Caco-2 (cell line): ENCODE results near the gene PXK. TPM values are rescaled to one million over a fixed set of nuclear protein-coding genes. Genes with fewer than 3 reads are reported as not detected.

ENCODE experiments used
- BruUV-seq: library from RNA; stranded (reverse); fragments of 400-500 nt; replicated peaks from 2 replicates; lab custom pipeline; 2021; lab: Mats Ljungman, UMichigan
- CTCF ChIA-PET: fragments of 300-600 bp; sonication (Branson Sonifier 250); formaldehyde crosslinking; loops from one replicate; lab custom pipeline; 2022; ENCODE audit warnings: antibody characterized with exemption; lab: Charles Lee
- POLR2A ChIA-PET: fragments of 300-600 bp; sonication (Branson Sonifier 250); formaldehyde crosslinking; loops from one replicate; lab custom pipeline; 2022; ENCODE audit warnings: antibody characterized with exemption; lab: Charles Lee
- DNase-seq, 2 experiments: peaks; one replicate each; pipeline versions ENCODE4 v3.0.0 to v3.0.0-alpha.2; 2020 to 2022
- H3K27me3 ChIP-seq: replicated peaks from 2 replicates; pipeline ENCODE4 v1.6.0; 2011; ENCODE audit warnings: low read length; ENCODE audit not compliant: control insufficient read depth, insufficient read depth
- H3K36me3 ChIP-seq: 2 replicates; pipeline ENCODE4 v1.5.1; 2011; ENCODE audit warnings: low read length; ENCODE audit not compliant: control insufficient read depth, insufficient read depth
- H3K4me1 ChIP-seq: fragments of 250-450 bp; sonication (Bioruptor Pico); 2 replicates; pipeline ENCODE4 v1.5.1; 2020; ENCODE audit warnings: mild to moderate bottlenecking
- H3K4me3 ChIP-seq: 2 replicates; pipeline ENCODE4 v1.5.1; 2011; ENCODE audit warnings: low read depth, mild to moderate bottlenecking, control low read depth, low read length
- H3K9me3 ChIP-seq: fragments of 250-450 bp; sonication (Bioruptor Pico); 2 replicates; pipeline ENCODE4 v1.5.1; 2020; ENCODE audit warnings: mild to moderate bottlenecking, moderate library complexity
- H3K27ac Mint-ChIP-seq: one replicate; pipeline ENCODE4 v1.8.0; 2022; ENCODE audit warnings: mixed read lengths; ENCODE audit not compliant: unreplicated experiment
- H3K27me3 Mint-ChIP-seq: one replicate; pipeline ENCODE4 v1.8.0; 2022; ENCODE audit warnings: mixed read lengths; ENCODE audit not compliant: insufficient read depth, unreplicated experiment
- H3K36me3 Mint-ChIP-seq: one replicate; pipeline ENCODE4 v1.8.0; 2022; ENCODE audit warnings: mild to moderate bottlenecking, mixed read lengths; ENCODE audit not compliant: insufficient read depth, unreplicated experiment
- H3K4me1 Mint-ChIP-seq: one replicate; pipeline ENCODE4 v1.8.0; 2022; ENCODE audit warnings: low read depth, mixed read lengths; ENCODE audit not compliant: unreplicated experiment
- H3K4me3 Mint-ChIP-seq: one replicate; pipeline ENCODE4 v1.8.0; 2022; ENCODE audit warnings: mild to moderate bottlenecking, moderate library complexity, mixed read lengths; ENCODE audit not compliant: unreplicated experiment
- H3K9me3 Mint-ChIP-seq: one replicate; pipeline ENCODE4 v1.8.0; 2022; ENCODE audit warnings: mixed read lengths; ENCODE audit not compliant: unreplicated experiment
- CTCF ChIP-seq, 2 experiments: fragments of 200-600 bp in 1 of 2; IDR thresholded peaks; 1 replicate in 1 of 2; 2 replicates in 1 of 2; pipeline versions ENCODE4 v1.5.1 to v1.8.0; 2011 to 2022; ENCODE audit warnings: antibody characterized with exemption in 1 of 2, control low read depth in 1 of 2, inconsistent platforms in 1 of 2, low read depth in 1 of 2, low read length in 1 of 2, mild to moderate bottlenecking in 1 of 2, moderate library complexity in 1 of 2; ENCODE audit not compliant: insufficient read depth in 1 of 2, severe bottlenecking in 1 of 2, unreplicated experiment in 1 of 2
- intact Hi-C: fragments of 100-400 bp; cut with micrococcal nuclease; formaldehyde crosslinking; loops from one replicate; pipeline ENCODE4 v1.10.0; 2022; ENCODE audit not compliant: unreplicated experiment
- total RNA-seq: library from RNA; stranded (reverse); gene quantifications from 2 replicates; pipeline ENCODE4 v1.2.3, GENCODE V29; 2022

The PXK gene
- total RNA-seq, 1 experiment from 2014 or later, result 9.1 TPM

GRCh38 chr3:58292866-58293265 is 39.8 kb upstream of the PXK start:
- H3K27me3 Mint-ChIP-seq, result no peaks in the 10 kb centered on the region
- H3K4me1 ChIP-seq, result no peaks in the 10 kb centered on the region
- no peaks in the 10 kb centered on the region for H3K36me3 Mint-ChIP-seq
- no peak for TF ChIP-seq CTCF (IDR thresholded peaks at IDR 0.05; ENCODE audit: insufficient read depth in 1 of 2, low read depth in 1 of 2, low read length in 1 of 2, severe bottlenecking in 1 of 2, unreplicated experiment in 1 of 2)
- CTCF ChIA-PET, result interaction anchor here (1.3 kb wide), 1 partner anchor 105 kb away, joined by 4 read pairs; no protein-coding TSS in a partner anchor
- H3K9me3 Mint-ChIP-seq, result no peaks in the 10 kb centered on the region
- no peak overlapping the region for H3K4me3 Mint-ChIP-seq
- POLR2A ChIA-PET, result no interaction called here
- H3K27me3 ChIP-seq, result no peaks in the 10 kb centered on the region
- H3K4me1 Mint-ChIP-seq, result no peaks in the 10 kb centered on the region
- H3K27ac Mint-ChIP-seq, result no peak overlapping the region
- no peaks in the 10 kb centered on the region for H3K9me3 ChIP-seq
- no peak overlapping the region for H3K4me3 ChIP-seq
- H3K36me3 ChIP-seq, result no peaks in the 10 kb centered on the region
- BruUV-seq, result no TSS peak
- intact Hi-C loops, result no loop called here
- no peak for DNase-seq

DNA sequence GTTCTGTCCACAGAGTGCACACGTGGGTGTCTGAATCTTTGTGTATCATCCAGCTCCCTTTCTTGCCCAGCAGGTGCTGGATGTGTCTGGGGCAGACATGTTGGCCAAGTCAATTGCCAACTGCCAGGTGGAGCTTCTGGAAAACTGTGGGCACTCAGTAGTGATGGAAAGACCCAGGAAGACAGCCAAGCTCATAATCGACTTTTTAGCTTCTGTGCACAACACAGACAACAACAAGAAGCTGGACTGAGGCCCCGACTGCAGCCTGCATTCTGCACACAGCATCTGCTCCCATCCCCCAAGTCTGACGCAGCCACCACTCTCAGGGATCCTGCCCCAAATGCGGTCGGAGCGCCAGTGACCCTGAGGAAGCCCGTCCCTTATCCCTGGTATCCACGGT is 39.2 kb upstream of the PXK start:
- intact Hi-C loops, result no loop called here
- Mint-ChIP-seq H3K27ac (no peak overlapping the region), H3K36me3 (no peaks in the 10 kb centered on the region), H3K9me3 (no peaks in the 10 kb centered on the region), H3K4me3 (no peak overlapping the region), H3K27me3 (no peaks in the 10 kb centered on the region), H3K4me1 (no peaks in the 10 kb centered on the region)
- no peaks in the 10 kb centered on the region for H3K27me3 ChIP-seq
- no peak overlapping the region for H3K4me3 ChIP-seq
- BruUV-seq, result no TSS peak
- H3K4me1 ChIP-seq, result no peaks in the 10 kb centered on the region
- no peak for DNase-seq
- H3K36me3 ChIP-seq, result no peaks in the 10 kb centered on the region
- ChIA-PET POLR2A (no interaction called here), CTCF (no interaction called here)
- H3K9me3 ChIP-seq, result no peaks in the 10 kb centered on the region
- TF ChIP-seq CTCF (IDR thresholded peaks at IDR 0.05; ENCODE audit: insufficient read depth in 1 of 2, low read depth in 1 of 2, low read length in 1 of 2, severe bottlenecking in 1 of 2, unreplicated experiment in 1 of 2), result no peak

DNA sequence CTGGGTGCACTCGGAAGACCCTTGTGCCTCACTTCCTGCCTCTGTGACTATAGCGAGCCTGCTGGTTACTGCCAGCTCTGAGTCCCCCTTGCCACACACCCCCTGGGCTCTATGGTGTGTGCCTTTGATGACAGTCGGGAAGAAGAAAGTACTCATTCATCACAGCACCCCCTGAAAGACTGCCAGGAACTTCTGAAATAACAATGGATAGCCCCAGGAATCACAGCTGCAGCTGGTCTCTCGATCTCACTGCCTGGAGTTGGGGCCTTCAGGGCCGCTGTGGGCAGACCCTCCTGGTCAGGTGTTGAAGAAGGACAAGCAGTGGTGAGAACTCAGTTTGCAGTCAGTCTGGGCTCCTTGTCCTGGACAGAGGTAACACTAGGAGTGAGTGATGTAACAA is 36.4 kb upstream of the PXK start:
- Mint-ChIP-seq H3K27me3 (no peaks in the 10 kb centered on the region), H3K9me3 (no peaks in the 10 kb centered on the region), H3K36me3 (no peaks in the 10 kb centered on the region), H3K4me1 (no peaks in the 10 kb centered on the region), H3K27ac (no peak overlapping the region), H3K4me3 (no peak overlapping the region)
- no peaks in the 10 kb centered on the region for H3K4me1 ChIP-seq
- DNase-seq, result no peak
- intact Hi-C loops, result no loop called here
- peaks cover under 1% of the 10 kb centered on the region; the same call in 1 of the 2 replicates for H3K9me3 ChIP-seq
- no TSS peak for BruUV-seq
- no peaks in the 10 kb centered on the region for H3K27me3 ChIP-seq
- no peaks in the 10 kb centered on the region for H3K36me3 ChIP-seq
- TF ChIP-seq CTCF (IDR thresholded peaks at IDR 0.05; ENCODE audit: insufficient read depth in 1 of 2, low read depth in 1 of 2, low read length in 1 of 2, severe bottlenecking in 1 of 2, unreplicated experiment in 1 of 2), result no peak
- CTCF ChIA-PET, result interaction anchor here (0.6 to 1.1 kb wide), 2 partner anchors 22 to 108 kb away, joined by 3 to 4 read pairs; no protein-coding TSS in a partner anchor
- POLR2A ChIA-PET, result no interaction called here
- no peak overlapping the region for H3K4me3 ChIP-seq
